ENCODE results near the gene NINJ1. TPM values are rescaled to one million over a fixed set of nuclear protein-coding genes. Genes with fewer than 3 reads are reported as not detected.
A peak's percentile ranks its signal among the peaks of the same experiment; 100 is the strongest.

The NINJ1 gene
- total and polyA plus RNA-seq, 2 of the 13 experiments (the other 11 are each of a cell fraction or from before 2014, with no cell fraction given): 81.2 to 92.1 TPM

DNA sequence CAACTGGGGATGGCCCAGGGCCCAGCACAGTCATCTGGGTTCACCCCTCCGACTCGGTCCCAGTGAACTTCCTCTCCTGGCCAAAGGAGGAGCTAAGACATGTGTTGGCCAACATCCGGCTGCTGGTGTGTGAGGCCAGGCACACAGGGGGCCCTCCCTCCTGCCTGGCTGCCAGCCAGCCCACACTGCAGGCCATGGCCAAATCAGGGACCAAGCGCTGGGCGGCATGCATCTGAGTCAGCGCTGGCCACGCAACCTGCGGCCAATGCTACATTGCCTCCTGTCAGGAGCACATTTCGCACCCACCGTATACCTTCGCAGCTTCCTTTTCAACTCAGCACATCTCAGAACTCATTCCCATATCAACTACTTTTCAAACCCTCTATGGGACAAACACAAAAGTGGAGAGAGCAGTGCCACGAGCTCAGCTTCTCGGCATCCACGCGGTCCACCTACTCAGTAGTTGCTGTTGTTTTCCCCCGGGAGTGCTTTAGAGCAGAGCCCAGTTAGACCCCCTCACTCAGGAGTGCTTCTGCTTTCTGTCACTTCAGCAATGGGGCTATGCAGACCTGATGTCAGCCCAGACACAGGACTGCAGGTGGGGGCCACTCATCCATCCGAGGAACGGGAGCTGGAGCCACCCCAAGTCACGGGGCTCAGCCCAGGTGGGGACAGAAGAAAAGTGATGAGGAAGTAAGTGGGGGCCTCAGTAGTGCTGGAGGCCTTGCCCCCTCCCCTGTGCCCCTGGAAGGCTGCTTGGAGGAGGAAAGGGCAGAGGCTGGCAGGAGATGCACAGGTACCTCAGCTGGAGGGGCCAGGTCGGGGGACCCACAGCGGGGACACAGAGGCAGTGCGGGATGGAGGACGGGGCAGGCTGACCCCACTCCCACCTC is 13.9 kb downstream of the NINJ1 start (continued):
- TF ChIP-seq KAT8 (CRISPR knock-in tag; IDR thresholded peaks at IDR 0.05): peak; percentile 79
- TF ChIP-seq ZKSCAN5 (CRISPR knock-in tag; IDR thresholded peaks at IDR 0.05): 0 out of 2 replicates have a peak, but pooled peaks have one; percentile 49
- TF ChIP-seq NCOA5 (CRISPR knock-in tag; IDR thresholded peaks at IDR 0.05): no peak
- TF ChIP-seq, protein P1, sequence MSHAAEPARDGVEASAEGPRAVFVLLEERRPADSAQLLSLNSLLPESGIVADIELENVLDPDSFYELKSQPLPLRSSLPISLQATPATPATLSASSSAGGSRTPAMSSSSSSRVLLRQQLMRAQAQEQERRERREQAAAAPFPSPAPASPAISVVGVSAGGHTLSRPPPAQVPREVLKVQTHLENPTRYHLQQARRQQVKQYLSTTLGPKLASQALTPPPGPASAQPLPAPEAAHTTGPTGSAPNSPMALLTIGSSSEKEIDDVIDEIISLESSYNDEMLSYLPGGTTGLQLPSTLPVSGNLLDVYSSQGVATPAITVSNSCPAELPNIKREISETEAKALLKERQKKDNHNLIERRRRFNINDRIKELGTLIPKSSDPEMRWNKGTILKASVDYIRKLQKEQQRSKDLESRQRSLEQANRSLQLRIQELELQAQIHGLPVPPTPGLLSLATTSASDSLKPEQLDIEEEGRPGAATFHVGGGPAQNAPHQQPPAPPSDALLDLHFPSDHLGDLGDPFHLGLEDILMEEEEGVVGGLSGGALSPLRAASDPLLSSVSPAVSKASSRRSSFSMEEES (CRISPR knock-in tag; IDR thresholded peaks at IDR 0.05): peak; percentile 77; the same call in 1 of the 2 replicates
- TF ChIP-seq SALL2 (CRISPR knock-in tag; IDR thresholded peaks at IDR 0.05): peak; percentile 84
- peak; percentile 91; the same call in 1 of the 2 replicates for TF ChIP-seq CCDC6 (CRISPR knock-in tag; IDR thresholded peaks at IDR 0.05)
- TF ChIP-seq PCBP2 (optimal IDR thresholded peaks at IDR 0.05; ENCODE audit: low read depth, low read length, poor library complexity, severe bottlenecking): no peak
- TF ChIP-seq, protein P2, sequence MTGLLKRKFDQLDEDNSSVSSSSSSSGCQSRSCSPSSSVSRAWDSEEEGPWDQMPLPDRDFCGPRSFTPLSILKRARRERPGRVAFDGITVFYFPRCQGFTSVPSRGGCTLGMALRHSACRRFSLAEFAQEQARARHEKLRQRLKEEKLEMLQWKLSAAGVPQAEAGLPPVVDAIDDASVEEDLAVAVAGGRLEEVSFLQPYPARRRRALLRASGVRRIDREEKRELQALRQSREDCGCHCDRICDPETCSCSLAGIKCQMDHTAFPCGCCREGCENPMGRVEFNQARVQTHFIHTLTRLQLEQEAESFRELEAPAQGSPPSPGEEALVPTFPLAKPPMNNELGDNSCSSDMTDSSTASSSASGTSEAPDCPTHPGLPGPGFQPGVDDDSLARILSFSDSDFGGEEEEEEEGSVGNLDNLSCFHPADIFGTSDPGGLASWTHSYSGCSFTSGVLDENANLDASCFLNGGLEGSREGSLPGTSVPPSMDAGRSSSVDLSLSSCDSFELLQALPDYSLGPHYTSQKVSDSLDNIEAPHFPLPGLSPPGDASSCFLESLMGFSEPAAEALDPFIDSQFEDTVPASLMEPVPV (CRISPR knock-in tag; IDR thresholded peaks at IDR 0.05): peak; percentile 95
- TF ChIP-seq ZNF335 (CRISPR knock-in tag; IDR thresholded peaks at IDR 0.05): peak; percentile 86; the same call in 1 of the 2 replicates
- no peak for TF ChIP-seq ZNF337 (CRISPR knock-in tag; IDR thresholded peaks at IDR 0.05; ENCODE audit: borderline replicate concordance, low read depth)
- no peak for TF ChIP-seq XBP1 (CRISPR knock-in tag; IDR thresholded peaks at IDR 0.05)
- no peak for TF ChIP-seq RELA (CRISPR knock-in tag; IDR thresholded peaks at IDR 0.05)
- TF ChIP-seq ZNF776 (CRISPR knock-in tag; IDR thresholded peaks at IDR 0.05): peak; percentile 77; the same call in 1 of the 2 replicates
- peak; percentile 89 for TF ChIP-seq RXRA (CRISPR knock-in tag; IDR thresholded peaks at IDR 0.05)
- peak; percentile 66 for TF ChIP-seq RBFOX2 (IDR thresholded peaks at IDR 0.05; ENCODE audit: low read depth, low read length)
- TF ChIP-seq ZNF510 (CRISPR knock-in tag; IDR thresholded peaks at IDR 0.05; ENCODE audit: low read depth): no peak
- peak; percentile 68; the same call in 1 of the 2 replicates for TF ChIP-seq HIVEP1 (CRISPR knock-in tag; IDR thresholded peaks at IDR 0.05)
- TF ChIP-seq JUND (CRISPR knock-in tag; IDR thresholded peaks at IDR 0.05): peak; percentile 58; the same call in 1 of the 2 replicates
- no peak for TF ChIP-seq FLYWCH1 (CRISPR knock-in tag; IDR thresholded peaks at IDR 0.05)
- TF ChIP-seq ZFP37 (CRISPR knock-in tag; IDR thresholded peaks at IDR 0.05; ENCODE audit: borderline replicate concordance): peak; percentile 82; the same call in 1 of the 2 replicates
- TF ChIP-seq HOXA3 (CRISPR knock-in tag; IDR thresholded peaks at IDR 0.05): peak; percentile 93
- TF ChIP-seq SOX6 (IDR thresholded peaks at IDR 0.05): no peak
- TF ChIP-seq SOX6 (CRISPR knock-in tag; IDR thresholded peaks at IDR 0.05): peak; percentile 92
- 0 out of 2 replicates have a peak, but pooled peaks have one; percentile 15 for TF ChIP-seq ZNF572 (CRISPR knock-in tag; IDR thresholded peaks at IDR 0.05)
- TF ChIP-seq, protein P3, sequence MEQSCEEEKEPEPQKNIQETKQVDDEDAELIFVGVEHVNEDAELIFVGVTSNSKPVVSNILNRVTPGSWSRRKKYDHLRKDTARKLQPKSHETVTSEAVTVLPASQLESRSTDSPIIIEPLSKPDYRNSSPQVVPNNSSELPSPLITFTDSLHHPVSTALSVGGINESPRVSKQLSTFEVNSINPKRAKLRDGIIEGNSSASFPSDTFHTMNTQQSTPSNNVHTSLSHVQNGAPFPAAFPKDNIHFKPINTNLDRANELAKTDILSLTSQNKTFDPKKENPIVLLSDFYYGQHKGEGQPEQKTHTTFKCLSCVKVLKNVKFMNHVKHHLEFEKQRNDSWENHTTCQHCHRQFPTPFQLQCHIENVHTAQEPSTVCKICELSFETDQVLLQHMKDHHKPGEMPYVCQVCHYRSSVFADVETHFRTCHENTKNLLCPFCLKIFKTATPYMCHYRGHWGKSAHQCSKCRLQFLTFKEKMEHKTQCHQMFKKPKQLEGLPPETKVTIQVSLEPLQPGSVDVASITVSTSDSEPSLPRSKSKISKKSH (CRISPR knock-in tag; IDR thresholded peaks at IDR 0.05; ENCODE audit: borderline replicate concordance): peak; percentile 73; the same call in 1 of the 2 replicates
- peak; percentile 92 for TF ChIP-seq ZNF431 (CRISPR knock-in tag; IDR thresholded peaks at IDR 0.05; ENCODE audit: borderline replicate concordance, low read depth)
- peak; percentile 66; the same call in 1 of the 2 replicates for TF ChIP-seq RNF2 (conservative IDR thresholded peaks at IDR 0.05; ENCODE audit: low read depth)
